SU-DHL-6 (cell line): ENCODE data around the gene DARS2.

Experiments used
- EZH2phosphoT487 ChIP-seq: fragments of 200-600 bp; sonication (generic), shearing (Covaris generic); conservative IDR thresholded peaks from 2 replicates; pipeline ENCODE4 v1.6.1; 2018; ENCODE audit warnings: mild to moderate bottlenecking, antibody characterized with exemption, low read length, moderate library complexity, mixed read lengths
- TF ChIP-seq, protein P1 (sequence below): fragments of 200-600 bp; sonication (generic); IDR thresholded peaks from one replicate; pipeline ENCODE4 v1.5.1; 2017; ENCODE audit warnings: antibody characterized with exemption, mild to moderate bottlenecking, low read length, moderate library complexity; ENCODE audit not compliant: insufficient read depth, poor library complexity, severe bottlenecking

DNA sequence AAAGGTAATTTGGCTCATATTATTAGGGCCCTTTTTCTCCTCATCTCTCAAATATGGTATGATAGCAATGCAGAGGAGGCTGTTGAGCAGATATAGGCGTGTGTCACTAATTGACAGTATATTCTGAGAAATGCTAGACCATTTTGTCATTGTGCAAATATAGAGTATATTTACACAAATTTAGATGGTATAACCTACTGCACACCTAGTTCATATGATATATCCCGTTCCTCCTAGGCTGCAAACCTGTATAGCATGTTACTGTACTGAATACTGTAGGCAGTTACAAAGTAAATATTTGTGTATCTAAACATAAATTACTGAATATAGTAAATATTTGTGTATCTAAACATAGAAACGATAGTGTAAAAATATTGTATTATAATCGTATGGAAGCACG is 52.3 kb downstream of the DARS2 start:
- TF ChIP-seq, protein P1, sequence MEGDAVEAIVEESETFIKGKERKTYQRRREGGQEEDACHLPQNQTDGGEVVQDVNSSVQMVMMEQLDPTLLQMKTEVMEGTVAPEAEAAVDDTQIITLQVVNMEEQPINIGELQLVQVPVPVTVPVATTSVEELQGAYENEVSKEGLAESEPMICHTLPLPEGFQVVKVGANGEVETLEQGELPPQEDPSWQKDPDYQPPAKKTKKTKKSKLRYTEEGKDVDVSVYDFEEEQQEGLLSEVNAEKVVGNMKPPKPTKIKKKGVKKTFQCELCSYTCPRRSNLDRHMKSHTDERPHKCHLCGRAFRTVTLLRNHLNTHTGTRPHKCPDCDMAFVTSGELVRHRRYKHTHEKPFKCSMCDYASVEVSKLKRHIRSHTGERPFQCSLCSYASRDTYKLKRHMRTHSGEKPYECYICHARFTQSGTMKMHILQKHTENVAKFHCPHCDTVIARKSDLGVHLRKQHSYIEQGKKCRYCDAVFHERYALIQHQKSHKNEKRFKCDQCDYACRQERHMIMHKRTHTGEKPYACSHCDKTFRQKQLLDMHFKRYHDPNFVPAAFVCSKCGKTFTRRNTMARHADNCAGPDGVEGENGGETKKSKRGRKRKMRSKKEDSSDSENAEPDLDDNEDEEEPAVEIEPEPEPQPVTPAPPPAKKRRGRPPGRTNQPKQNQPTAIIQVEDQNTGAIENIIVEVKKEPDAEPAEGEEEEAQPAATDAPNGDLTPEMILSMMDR, result no peak
- TF ChIP-seq EZH2phosphoT487, result no peak
